Glomerular visceral epithelial cell (primary cell): ENCODE results near the gene TENM4.
A peak's percentile ranks its signal among the peaks of the same experiment; 100 is the strongest.

Source experiments
- DNase-seq: peaks from one replicate; pipeline ENCODE4 v3.0.0-alpha.2; 2016; ENCODE audit errors: extremely low spot score

Gene TENM4

GRCh38 chr11:79296141-79296540 is 144.7 kb downstream of the TENM4 start:
- no peak for DNase-seq

GRCh38 chr11:79294845-79295731 is 145.7 kb downstream of the TENM4 start:
- DNase-seq: no peak

- no peak for DNase-seq
Observed at GRCh38 chr11:79291948-79292347, 148.9 kb downstream of the TENM4 start.

GRCh38 chr11:79290761-79291160 is 150.1 kb downstream of the TENM4 start:
- DNase-seq: no peak

GRCh38 chr11:79287952-79288351 is 152.9 kb downstream of the TENM4 start:
- no peak for DNase-seq

- DNase-seq: no peak
Observed at GRCh38 chr11:79285756-79286155, 155.1 kb downstream of the TENM4 start.

- no peak for DNase-seq
Observed at GRCh38 chr11:79276736-79277325, 164.0 kb downstream of the TENM4 start.

- DNase-seq: peak; percentile 7
Observed at GRCh38 chr11:79274636-79275331, 166.0 kb downstream of the TENM4 start.

GRCh38 chr11:79273781-79274180 is 167.0 kb downstream of the TENM4 start:
- no peak for DNase-seq

- no peak for DNase-seq
Observed at GRCh38 chr11:79269611-79270307, 171.1 kb downstream of the TENM4 start.

- no peak for DNase-seq
Observed at GRCh38 chr11:79266396-79266795, 174.4 kb downstream of the TENM4 start.

GRCh38 chr11:79265756-79266322 is 175.0 kb downstream of the TENM4 start:
- no peak for DNase-seq

- DNase-seq: no peak
Observed at GRCh38 chr11:79264284-79264683, 176.5 kb downstream of the TENM4 start.

GRCh38 chr11:79263001-79263400 is 177.8 kb downstream of the TENM4 start:
- no peak for DNase-seq

- no peak for DNase-seq
Observed at GRCh38 chr11:79262221-79262620, 178.6 kb downstream of the TENM4 start.

GRCh38 chr11:79261684-79262083 is 179.1 kb downstream of the TENM4 start:
- no peak for DNase-seq

GRCh38 chr11:79259800-79260199 is 181.0 kb downstream of the TENM4 start:
- peak; percentile 46 for DNase-seq

GRCh38 chr11:79258576-79258975 is 182.3 kb downstream of the TENM4 start:
- no peak for DNase-seq

- no peak for DNase-seq
Observed at GRCh38 chr11:79255965-79256364, 184.9 kb downstream of the TENM4 start.

- no peak for DNase-seq
Observed at GRCh38 chr11:79253280-79253679, 187.6 kb downstream of the TENM4 start.

- DNase-seq: peak; percentile 68
Observed at GRCh38 chr11:79249295-79249993, 191.4 kb downstream of the TENM4 start.
